Measurements from ENCODE around the gene EIF5A. TPM values are rescaled to one million over a fixed set of nuclear protein-coding genes. Genes with fewer than 3 reads are reported as not detected.

EIF5A gene
- total RNA-seq (2022) (345 and 388 TPM in 2 replicates), Bru-seq, nascent RNA (percentile 90 among the genes with signal in this experiment), BruChase-seq, experiment 1, labeled RNA remaining after a 2-hour chase (percentile 95 among the genes with signal in this experiment), BruChase-seq, experiment 2, labeled RNA remaining after a 6-hour chase (percentile 98 among the genes with signal in this experiment)
- long read RNA-seq, transcript EIF5A-205 (6 exons, 1,271 nt): minor isoform, 15 of 267 reads
- long read RNA-seq, transcript EIF5A-202 (6 exons, 1,511 nt): major isoform, 238 of 267 reads
- long read RNA-seq, partial matches to known transcripts: 5 of 267 reads
- long read RNA-seq, other reads (novel, unspliced or antisense): 6 of 267 reads

DNA sequence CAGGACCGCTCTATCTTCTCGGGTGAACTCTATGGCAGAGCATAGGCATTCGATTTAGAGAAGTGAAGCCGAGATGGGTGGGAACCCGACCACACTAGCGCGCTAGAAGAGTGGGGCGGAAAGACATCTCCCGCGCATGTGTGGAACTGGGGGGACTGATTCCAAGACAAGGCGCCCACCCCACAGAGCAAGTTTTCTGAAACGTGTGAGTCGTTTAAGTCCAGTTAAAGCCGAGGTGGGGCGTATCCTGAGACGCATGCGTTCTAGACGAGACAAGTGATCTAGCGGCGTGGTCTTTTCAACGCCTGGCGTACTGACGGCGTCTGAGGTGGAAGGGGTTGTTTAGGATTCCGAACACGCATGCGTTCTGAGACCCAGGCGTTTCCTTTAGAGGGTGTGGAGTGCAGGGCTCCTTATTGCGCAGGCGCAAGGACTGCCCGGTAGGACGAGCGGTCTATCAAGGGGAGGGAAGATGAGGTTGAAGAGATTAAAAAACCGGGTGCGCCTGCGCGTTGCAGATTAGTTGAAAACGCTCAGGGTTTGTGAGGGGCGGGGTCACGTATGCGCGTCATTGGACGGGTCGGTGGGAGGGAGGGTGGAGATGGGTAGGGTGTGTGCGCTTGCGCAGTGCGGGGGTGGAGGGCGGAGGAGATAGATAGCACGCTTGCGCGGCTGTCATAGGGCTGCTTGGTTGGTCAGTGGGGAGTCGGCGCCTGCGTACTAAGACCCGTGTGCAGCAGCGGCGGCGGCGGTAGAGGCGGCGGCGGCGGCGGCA lies at the start of gene EIF5A:
Gene EIF5A, plus strand, starts transcription at position 718 of the 775 bp plus-strand sequence. CDS start 2,008 bp downstream, outside the sequence.
- Mint-ChIP-seq H3K36me3 (ENCODE audit: insufficient read depth, unreplicated experiment) (peaks cover 53% of the 10 kb centered on the region), H3K9me3 (ENCODE audit: unreplicated experiment) (no peaks in the 10 kb centered on the region), H3K27ac (ENCODE audit: unreplicated experiment) (peak within 1 kb of the TSS; percentile 93), H3K4me3 (ENCODE audit: unreplicated experiment) (peak within 1 kb of the TSS; percentile 93), H3K4me1 (ENCODE audit: low read depth, unreplicated experiment) (peaks cover 10% of the 10 kb centered on the region), H3K27me3 (ENCODE audit: insufficient read depth, unreplicated experiment) (no peaks in the 10 kb centered on the region)
- H3K27me3 ChIP-seq (replicated peaks; ENCODE audit: control insufficient read depth, insufficient read depth, low read length): no peaks in the 10 kb centered on the region
- TF ChIP-seq, protein P1, sequence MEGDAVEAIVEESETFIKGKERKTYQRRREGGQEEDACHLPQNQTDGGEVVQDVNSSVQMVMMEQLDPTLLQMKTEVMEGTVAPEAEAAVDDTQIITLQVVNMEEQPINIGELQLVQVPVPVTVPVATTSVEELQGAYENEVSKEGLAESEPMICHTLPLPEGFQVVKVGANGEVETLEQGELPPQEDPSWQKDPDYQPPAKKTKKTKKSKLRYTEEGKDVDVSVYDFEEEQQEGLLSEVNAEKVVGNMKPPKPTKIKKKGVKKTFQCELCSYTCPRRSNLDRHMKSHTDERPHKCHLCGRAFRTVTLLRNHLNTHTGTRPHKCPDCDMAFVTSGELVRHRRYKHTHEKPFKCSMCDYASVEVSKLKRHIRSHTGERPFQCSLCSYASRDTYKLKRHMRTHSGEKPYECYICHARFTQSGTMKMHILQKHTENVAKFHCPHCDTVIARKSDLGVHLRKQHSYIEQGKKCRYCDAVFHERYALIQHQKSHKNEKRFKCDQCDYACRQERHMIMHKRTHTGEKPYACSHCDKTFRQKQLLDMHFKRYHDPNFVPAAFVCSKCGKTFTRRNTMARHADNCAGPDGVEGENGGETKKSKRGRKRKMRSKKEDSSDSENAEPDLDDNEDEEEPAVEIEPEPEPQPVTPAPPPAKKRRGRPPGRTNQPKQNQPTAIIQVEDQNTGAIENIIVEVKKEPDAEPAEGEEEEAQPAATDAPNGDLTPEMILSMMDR (IDR thresholded peaks at IDR 0.05; ENCODE audit: insufficient read depth in 1 of 2, low read depth in 1 of 2, low read length in 1 of 2, severe bottlenecking in 1 of 2, unreplicated experiment in 1 of 2): no peak
- peaks cover 5% of the 10 kb centered on the region for H3K36me3 ChIP-seq (ENCODE audit: control insufficient read depth, insufficient read depth, low read length)
- no peaks in the 10 kb centered on the region; the same call in 1 of the 2 replicates for H3K4me1 ChIP-seq
- ChIA-PET POLR2A (no interaction called here), CTCF (no interaction called here)
- no peaks in the 10 kb centered on the region for H3K9me3 ChIP-seq
- DNase-seq: peak; percentile 94 to 98
- intact Hi-C loops (cut with micrococcal nuclease; ENCODE audit: unreplicated experiment): loop anchor here (5.0 kb wide), 1 partner anchor 175 kb away; the partner anchor contains the start of genes POLR2A and SLC35G6
- no TSS peak for BruUV-seq (replicated peaks)
- peak within 1 kb of the TSS; percentile 71 for H3K4me3 ChIP-seq (ENCODE audit: low read depth, low read length)

DNA sequence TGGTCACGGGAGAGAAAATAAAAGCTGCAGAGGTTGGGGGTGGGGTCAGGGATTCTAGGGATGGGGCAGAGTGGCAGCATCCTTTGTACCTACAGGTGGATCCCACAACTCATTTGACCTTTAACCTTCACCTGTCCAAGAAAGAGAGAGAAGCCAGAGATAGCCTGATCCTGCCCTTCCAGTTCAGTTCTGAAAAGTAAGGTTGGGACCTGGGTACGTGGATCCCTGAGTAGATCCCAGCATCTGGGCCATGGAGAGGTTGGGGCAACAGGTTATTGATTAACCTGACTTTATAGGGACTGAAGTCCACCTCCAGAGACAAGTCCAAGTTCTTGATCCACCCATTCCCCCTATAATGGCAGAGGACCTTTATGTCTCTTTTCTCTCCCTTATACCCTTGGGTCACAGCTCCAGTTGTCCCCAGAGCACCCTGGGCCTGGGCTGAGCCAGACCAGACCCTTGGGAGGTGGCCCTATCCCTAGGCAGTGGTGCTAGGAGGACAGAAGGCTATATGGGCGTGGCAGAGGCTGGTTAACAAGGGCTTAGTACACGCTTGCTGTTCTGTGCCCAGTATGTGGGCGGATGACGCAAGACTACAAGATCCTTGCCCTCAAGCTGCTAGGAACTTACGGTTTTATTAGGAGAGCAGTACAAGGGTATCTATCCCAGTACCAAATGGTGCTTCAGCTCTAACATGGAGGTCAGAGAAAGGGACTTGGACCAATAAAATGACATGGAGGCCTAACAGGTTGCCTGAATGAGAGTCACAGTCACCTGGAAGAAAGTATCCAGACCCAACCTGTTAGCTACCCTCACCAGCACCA lies 48.5 kb upstream of the EIF5A start:
- CTCF ChIA-PET: interaction anchor here (1.0 kb wide), 1 partner anchor 20 kb away, joined by 4 read pairs; the partner anchor contains the start of gene PHF23

More for the DNA sequence above, 48.5 kb upstream of the EIF5A start:
- POLR2A ChIA-PET: interaction anchor here (0.7 to 1.1 kb wide), 2 partner anchors 71 to 145 kb away, joined by 3 to 4 read pairs; partner anchors contain the start of gene ASGR2
- TF ChIP-seq, protein P1 (IDR thresholded peaks at IDR 0.05; ENCODE audit: insufficient read depth in 1 of 2, low read depth in 1 of 2, low read length in 1 of 2, severe bottlenecking in 1 of 2, unreplicated experiment in 1 of 2): no peak
- Histone ChIP-seq H3K4me1 (peaks cover 21% of the 10 kb centered on the region), H3K4me3 (ENCODE audit: low read depth, low read length) (no peak overlapping the region), H3K27me3 (replicated peaks; ENCODE audit: control insufficient read depth, insufficient read depth, low read length) (no peaks in the 10 kb centered on the region), H3K36me3 (ENCODE audit: control insufficient read depth, insufficient read depth, low read length) (peaks cover 2% of the 10 kb centered on the region), H3K9me3 (no peaks in the 10 kb centered on the region)
- peak in 1 of 2 experiments; percentile 49 for DNase-seq
- peaks cover 90% of the 10 kb centered on the region for H3K36me3 Mint-ChIP-seq (ENCODE audit: insufficient read depth, unreplicated experiment)
- intact Hi-C loops (cut with micrococcal nuclease; ENCODE audit: unreplicated experiment): no loop called here
- BruUV-seq (replicated peaks): no TSS peak
- peaks cover 6% of the 10 kb centered on the region for H3K4me1 Mint-ChIP-seq (ENCODE audit: low read depth, unreplicated experiment)
- no peaks in the 10 kb centered on the region for H3K9me3 Mint-ChIP-seq (ENCODE audit: unreplicated experiment)
- H3K27me3 Mint-ChIP-seq (ENCODE audit: insufficient read depth, unreplicated experiment): no peaks in the 10 kb centered on the region
- H3K27ac Mint-ChIP-seq (ENCODE audit: unreplicated experiment): no peak overlapping the region
- peak overlapping the region; percentile 99 for H3K4me3 Mint-ChIP-seq (ENCODE audit: unreplicated experiment)

Data from Caco-2 (cell line).